ENCODE results near the gene UPK3A. TPM values are rescaled to one million over a fixed set of nuclear protein-coding genes. Genes with fewer than 3 reads are reported as not detected.

Gene UPK3A
- total RNA-seq, 2 donors from 2014 or later = not detected

DNA sequence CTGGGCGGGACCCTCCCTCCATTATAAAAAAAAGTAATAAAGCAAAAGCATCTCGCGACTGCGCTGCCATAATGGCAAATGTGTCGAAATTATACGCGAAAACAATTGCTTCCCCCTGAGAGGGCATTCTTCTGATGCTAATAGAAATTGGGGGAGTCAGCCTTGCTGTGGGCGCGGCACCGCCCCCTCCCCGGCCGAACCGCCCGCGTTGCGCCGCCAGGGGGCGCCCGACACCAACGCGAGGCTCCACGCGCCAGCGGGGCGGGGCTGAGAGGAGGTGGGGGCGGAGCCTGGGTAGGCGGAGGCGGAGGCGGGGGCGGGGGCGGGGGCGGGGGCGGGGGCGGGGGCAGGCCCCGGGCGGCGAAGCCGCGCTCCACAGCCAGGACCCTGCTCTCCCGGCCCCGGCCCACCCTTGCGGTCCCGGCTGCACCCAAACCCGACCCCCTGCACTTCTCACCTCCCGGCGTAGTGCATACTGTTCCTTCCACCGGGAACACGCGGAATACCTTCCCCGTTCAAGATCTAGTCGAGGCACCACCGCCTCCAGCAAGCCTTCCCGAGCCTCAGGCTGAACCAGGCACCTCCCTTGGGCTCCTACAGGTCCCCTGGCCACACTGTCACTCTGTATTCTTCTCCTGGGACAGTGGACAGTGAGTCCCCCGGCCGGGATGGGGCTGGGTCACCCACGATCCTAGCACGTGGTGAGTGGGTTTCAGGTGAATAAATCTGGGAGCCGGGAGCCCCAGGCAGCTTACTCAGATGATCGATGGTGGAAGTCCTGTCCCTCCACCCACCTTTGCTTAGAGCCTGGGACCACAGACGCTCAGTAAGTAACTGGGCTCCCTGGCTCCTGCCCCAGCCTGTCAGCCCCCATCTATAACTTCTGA, 15.5 kb upstream of the UPK3A start:
- H3K4me1 Mint-ChIP-seq = peaks cover 21% of the 10 kb centered on the region
- Histone ChIP-seq H3K27ac (ENCODE audit: low read depth, low read length) (peak overlapping the region; percentile 84), H3K4me1 (ENCODE audit: control insufficient read depth, insufficient read depth, low read length) (peaks cover 2% of the 10 kb centered on the region), H3K9me3 (ENCODE audit: control insufficient read depth, low read length) (no peaks in the 10 kb centered on the region), H3K27me3 (ENCODE audit: control insufficient read depth, insufficient read depth, low read length, poor library complexity, severe bottlenecking) (no peaks in the 10 kb centered on the region), H3K9ac (ENCODE audit: extremely low read depth, low read length, poor library complexity, severe bottlenecking) (peak overlapping the region; percentile 53), H3K4me3 (ENCODE audit: low read length) (peak overlapping the region; percentile 93), H3K36me3 (ENCODE audit: control insufficient read depth, insufficient read depth, low read length) (no peaks in the 10 kb centered on the region)
- H3K4me3 Mint-ChIP-seq = peak overlapping the region; percentile 77
- TF ChIP-seq, protein P1, sequence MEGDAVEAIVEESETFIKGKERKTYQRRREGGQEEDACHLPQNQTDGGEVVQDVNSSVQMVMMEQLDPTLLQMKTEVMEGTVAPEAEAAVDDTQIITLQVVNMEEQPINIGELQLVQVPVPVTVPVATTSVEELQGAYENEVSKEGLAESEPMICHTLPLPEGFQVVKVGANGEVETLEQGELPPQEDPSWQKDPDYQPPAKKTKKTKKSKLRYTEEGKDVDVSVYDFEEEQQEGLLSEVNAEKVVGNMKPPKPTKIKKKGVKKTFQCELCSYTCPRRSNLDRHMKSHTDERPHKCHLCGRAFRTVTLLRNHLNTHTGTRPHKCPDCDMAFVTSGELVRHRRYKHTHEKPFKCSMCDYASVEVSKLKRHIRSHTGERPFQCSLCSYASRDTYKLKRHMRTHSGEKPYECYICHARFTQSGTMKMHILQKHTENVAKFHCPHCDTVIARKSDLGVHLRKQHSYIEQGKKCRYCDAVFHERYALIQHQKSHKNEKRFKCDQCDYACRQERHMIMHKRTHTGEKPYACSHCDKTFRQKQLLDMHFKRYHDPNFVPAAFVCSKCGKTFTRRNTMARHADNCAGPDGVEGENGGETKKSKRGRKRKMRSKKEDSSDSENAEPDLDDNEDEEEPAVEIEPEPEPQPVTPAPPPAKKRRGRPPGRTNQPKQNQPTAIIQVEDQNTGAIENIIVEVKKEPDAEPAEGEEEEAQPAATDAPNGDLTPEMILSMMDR (conservative IDR thresholded peaks at IDR 0.05) = peak; percentile 99
- 6 to 8% methylated on average over 18 to 41 of the region's 60 CpGs for WGBS, 2 experiments (ENCODE audit: insufficient coverage in 1 of 2, insufficient read length in 1 of 2)
- no peaks in the 10 kb centered on the region for H3K9me3 Mint-ChIP-seq
- DNase-seq = peak; percentile 96
- H3K27ac Mint-ChIP-seq = peak overlapping the region; percentile 92
- peaks cover 17% of the 10 kb centered on the region for H3K27me3 Mint-ChIP-seq (ENCODE audit: insufficient read depth)
- no peaks in the 10 kb centered on the region for H3K36me3 Mint-ChIP-seq (ENCODE audit: low read depth)

DNA sequence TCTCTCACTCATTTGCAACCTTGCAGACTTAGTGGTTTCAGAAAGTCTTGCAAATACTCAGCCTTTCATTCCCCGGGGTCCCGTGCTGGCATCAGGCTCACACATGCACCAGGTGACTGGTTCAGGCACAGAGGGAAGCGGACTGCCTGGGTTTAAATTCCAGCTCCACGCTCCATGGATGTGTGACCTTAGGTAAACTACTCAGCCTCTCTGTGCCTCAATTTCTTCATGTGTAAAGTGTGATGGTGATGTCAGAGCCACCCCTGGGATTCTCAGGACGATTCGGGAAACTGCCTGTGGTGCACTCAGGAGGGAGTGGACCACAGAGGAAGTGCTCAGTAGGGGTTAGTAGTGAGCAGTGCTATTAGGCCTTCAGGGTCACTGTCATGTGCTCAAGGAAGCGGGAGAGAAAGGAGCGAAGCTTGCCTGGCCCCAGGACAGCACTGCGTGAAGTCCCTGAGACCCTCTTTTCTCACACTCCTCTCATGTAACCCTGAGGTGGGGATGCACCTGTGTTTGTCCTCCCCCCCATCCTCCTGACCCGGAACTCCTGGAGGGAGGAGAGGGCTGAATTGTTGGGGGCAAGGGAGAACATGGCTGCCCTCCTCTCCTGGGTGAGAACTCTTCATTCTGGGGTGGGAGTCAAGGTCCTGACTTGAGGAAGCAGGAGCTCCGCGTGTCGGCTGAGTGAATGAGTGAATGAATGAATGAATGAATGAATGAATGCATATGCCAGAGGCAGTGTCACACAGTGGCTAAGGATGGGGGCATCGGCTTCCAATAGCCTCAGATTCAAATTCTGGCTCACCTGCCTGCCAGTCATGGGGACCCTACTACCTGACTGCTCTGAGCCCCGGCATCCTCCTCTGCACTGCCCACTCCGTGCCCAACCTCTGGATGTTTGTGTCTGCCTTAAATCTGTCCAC, 14.4 kb upstream of the UPK3A start:
- H3K9me3 ChIP-seq (ENCODE audit: control insufficient read depth, low read length) = no peaks in the 10 kb centered on the region
- H3K9ac ChIP-seq (ENCODE audit: extremely low read depth, low read length, poor library complexity, severe bottlenecking) = no peak overlapping the region
- H3K4me3 ChIP-seq (ENCODE audit: low read length) = no peak overlapping the region
- no peaks in the 10 kb centered on the region for H3K36me3 Mint-ChIP-seq (ENCODE audit: low read depth)
- peaks cover 2% of the 10 kb centered on the region for H3K4me1 ChIP-seq (ENCODE audit: control insufficient read depth, insufficient read depth, low read length)
- H3K27ac ChIP-seq (ENCODE audit: low read depth, low read length) = no peak overlapping the region
- H3K27me3 ChIP-seq (ENCODE audit: control insufficient read depth, insufficient read depth, low read length, poor library complexity, severe bottlenecking) = no peaks in the 10 kb centered on the region
- TF ChIP-seq, protein P1 (conservative IDR thresholded peaks at IDR 0.05) = no peak
- 70 to 83% methylated on average over 7 to 16 of the region's 16 CpGs for WGBS, 2 experiments (ENCODE audit: insufficient coverage in 1 of 2, insufficient read length in 1 of 2)
- H3K4me1 Mint-ChIP-seq = peaks cover 21% of the 10 kb centered on the region
- no peaks in the 10 kb centered on the region for H3K36me3 ChIP-seq (ENCODE audit: control insufficient read depth, insufficient read depth, low read length)
- H3K9me3 Mint-ChIP-seq = no peaks in the 10 kb centered on the region
- no peak for DNase-seq
- peak overlapping the region; percentile 77 for H3K4me3 Mint-ChIP-seq
- H3K27ac Mint-ChIP-seq = no peak overlapping the region
- peaks cover 17% of the 10 kb centered on the region for H3K27me3 Mint-ChIP-seq (ENCODE audit: insufficient read depth)

DNA sequence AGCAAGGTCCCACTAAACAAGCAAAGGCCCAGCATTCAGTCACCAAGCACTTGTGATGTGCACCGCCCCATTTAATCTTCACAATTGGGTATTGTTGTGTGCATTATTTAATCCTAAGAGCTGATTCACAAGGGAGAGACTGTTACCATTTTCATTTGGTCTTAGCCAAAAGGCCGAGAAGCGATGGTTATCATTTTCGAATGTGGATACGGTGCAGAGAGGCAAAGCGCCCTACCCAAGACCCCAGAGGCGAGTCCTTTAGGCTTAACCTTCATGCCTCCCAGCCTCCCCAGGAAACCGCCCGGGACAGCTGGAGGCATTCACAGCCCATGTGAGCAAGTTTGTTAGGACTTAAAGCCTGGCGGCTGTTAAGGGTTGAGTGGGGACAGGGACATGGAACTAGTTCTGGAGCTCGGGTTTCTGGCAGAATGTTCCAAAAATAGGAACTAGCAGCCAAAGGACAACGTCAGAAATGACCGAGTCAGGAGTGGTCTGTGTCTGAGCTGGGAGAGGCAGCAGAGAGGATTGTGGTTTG, 13.0 kb upstream of the UPK3A start:
- no peak for DNase-seq
- Mint-ChIP-seq H3K36me3 (ENCODE audit: low read depth) (no peaks in the 10 kb centered on the region), H3K4me1 (peaks cover 21% of the 10 kb centered on the region), H3K4me3 (no peak overlapping the region), H3K27ac (no peak overlapping the region), H3K9me3 (no peaks in the 10 kb centered on the region), H3K27me3 (ENCODE audit: insufficient read depth) (peaks cover 16% of the 10 kb centered on the region)
- Histone ChIP-seq H3K9me3 (ENCODE audit: control insufficient read depth, low read length) (no peaks in the 10 kb centered on the region), H3K27ac (ENCODE audit: low read depth, low read length) (no peak overlapping the region), H3K4me3 (ENCODE audit: low read length) (no peak overlapping the region), H3K36me3 (ENCODE audit: control insufficient read depth, insufficient read depth, low read length) (no peaks in the 10 kb centered on the region), H3K9ac (ENCODE audit: extremely low read depth, low read length, poor library complexity, severe bottlenecking) (no peak overlapping the region), H3K4me1 (ENCODE audit: control insufficient read depth, insufficient read depth, low read length) (peaks cover 2% of the 10 kb centered on the region), H3K27me3 (ENCODE audit: control insufficient read depth, insufficient read depth, low read length, poor library complexity, severe bottlenecking) (no peaks in the 10 kb centered on the region)
- 86 to 91% methylated on average over 12 to 13 of the region's 13 CpGs for WGBS, 2 experiments (ENCODE audit: insufficient coverage in 1 of 2, insufficient read length in 1 of 2)
- TF ChIP-seq, protein P1 (conservative IDR thresholded peaks at IDR 0.05) = no peak

Data from endodermal cell (in vitro differentiated cells).